Measurements from ENCODE around the gene CCDC178.

DNA sequence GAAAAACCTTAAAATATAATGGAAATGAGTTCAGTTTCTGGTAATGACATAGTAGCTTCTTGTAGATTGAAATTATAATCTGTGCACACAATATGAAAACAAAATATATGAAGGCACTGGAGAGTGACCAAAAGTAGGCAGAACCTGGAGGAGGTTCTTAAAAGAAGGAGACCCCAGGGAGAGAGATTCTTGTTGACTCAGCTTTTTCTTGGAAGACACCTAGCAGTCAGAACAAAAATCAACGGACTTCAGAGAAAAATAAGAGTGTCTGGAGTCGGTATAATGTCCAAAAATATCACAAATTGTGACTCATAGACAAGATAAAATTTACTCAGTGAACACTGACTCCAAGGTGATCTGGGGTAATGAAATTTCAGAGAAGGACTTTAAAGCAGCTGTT is 286.5 kb downstream of the CCDC178 start:
- TF ChIP-seq CTCF (IDR thresholded peaks at IDR 0.05) (no peak), POLR2A (IDR thresholded peaks at IDR 0.05) (no peak)
